Middle frontal gyrus (tissue), 1 donor: ENCODE measurements around the gene WFDC6.

Experiments
- DNase-seq: peaks from one replicate; pipeline ENCODE4 v3.0.0-alpha.2; 2015; ENCODE audit warnings: low spot score; ENCODE audit errors: extremely low spot score

Gene WFDC6

DNA sequence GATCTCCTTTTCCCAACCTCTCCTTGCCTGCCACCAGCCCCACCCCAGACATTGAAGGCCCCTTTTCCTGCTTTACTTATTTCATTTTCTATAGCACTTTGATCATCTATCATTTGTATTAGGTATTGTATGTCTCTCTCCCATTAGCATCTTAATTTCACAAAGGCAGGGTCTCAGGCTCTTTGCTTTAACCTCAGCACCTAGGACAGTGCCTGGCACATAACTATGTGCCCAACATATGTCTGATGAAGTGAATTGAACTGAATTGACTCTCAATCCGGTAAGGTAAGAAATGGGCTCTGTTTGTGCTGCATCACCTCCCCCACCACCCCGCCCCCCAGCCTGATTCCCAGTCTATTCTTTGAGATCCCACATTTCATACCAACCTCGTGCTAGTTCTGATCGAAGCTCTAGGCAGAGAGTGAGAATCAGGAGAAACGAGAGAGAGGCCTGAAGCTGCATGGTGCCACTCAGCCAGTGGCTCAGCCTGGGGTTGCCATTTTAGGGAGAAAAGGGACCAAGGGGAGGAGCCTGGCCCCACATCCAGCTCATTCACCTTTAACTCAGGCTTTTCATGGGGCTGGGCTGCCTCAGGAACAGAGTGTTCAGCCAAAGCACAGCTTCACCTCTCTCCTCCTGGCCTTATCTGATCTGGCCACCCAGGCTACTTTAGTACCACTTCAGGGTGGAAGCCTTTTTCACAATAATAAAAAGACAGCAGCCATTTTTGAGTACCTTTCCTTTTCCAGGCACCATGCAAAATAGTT is 24.0 kb downstream of the WFDC6 start, which contains the start of gene SPINT3:
Gene SPINT3, minus strand, starts transcription at position 476 of the 767 bp plus-strand sequence. Its CDS starts 14 bp downstream, at position 462.
- no peak for DNase-seq

GRCh38 chr20:45510242-45510862 is 28.9 kb downstream of the WFDC6 start:
- no peak for DNase-seq

DNA sequence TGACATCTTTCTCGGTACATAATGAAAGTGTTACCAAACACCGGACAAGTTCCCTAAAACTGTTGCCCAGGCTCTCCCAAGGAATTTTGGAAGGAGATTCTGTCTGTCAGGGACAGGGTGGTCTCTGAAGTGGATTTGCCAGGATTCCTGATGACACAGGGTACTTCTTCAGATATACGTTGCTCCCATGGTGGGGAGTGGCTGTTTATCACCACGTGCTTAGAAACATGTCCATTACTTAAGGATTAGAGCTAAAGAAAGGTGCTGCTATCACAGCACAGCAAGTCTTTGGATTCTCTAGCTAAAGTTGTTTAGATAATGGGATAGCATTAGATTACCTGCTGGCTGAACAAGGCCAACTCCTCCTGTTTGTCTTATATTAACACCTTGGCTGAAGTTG is 30.2 kb downstream of the WFDC6 start:
- no peak for DNase-seq

DNA sequence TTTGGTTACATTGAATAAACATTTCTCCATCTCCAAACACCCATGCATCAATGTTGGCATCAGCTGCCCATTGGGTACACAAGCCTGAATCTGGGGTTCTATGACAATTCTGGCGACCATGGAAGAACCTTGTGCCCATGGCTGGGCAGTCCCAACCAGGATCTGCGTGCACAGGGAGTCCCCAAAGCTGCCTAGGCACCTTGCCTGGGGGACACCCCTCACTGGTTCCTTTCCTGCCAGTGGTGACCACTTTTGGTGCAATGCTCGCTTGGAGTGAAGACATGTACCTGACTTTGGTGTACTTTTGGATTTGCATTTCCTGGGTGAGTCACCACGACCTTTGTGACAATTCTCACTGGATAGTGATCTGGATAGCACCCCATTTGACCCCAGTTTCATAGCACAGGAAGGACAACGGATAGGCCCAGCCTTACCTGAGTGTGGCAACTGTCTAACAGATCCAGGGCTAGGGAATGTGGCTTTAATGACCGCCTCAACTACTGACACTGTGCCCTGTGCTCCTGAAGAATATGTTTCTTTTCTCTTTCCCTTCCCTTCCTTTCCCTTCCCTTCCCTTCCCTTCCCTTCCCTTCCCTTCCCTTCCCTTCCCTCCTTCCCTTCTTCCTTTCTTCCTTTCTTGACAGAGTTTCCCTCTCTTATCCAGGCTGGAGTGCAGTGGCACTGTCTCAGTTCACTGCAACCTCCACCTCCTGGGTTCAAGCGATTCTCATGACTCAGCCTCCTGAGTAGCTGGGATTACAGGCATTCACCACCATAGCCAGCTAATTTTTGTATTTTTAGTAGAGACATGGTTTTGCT is 31.0 kb downstream of the WFDC6 start:
- no peak for DNase-seq

GRCh38 chr20:45507011-45507820 is 32.1 kb downstream of the WFDC6 start:
- DNase-seq = no peak

GRCh38 chr20:45506398-45506797 is 32.9 kb downstream of the WFDC6 start:
- DNase-seq = no peak

DNA sequence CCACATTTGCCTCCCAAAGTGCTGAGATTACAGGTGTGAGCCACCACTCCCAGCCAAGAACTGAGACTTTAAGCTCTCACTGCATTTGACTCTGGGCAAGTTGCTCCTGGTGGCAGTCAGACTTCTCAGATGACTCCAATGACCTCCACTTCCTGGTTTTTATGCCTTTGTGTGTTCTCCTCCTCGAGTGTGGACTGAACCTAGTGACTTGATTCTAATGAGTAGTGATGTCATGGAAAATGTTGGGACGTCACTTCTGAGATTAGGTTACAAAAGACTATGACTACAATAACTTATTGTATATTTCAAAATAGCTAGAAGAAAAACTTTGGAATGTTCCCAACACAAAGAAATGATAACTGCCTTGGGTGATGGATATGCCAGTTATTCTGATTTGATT is 35.9 kb downstream of the WFDC6 start:
- no peak for DNase-seq

GRCh38 chr20:45502561-45502960 is 36.7 kb downstream of the WFDC6 start:
- no peak for DNase-seq

DNA sequence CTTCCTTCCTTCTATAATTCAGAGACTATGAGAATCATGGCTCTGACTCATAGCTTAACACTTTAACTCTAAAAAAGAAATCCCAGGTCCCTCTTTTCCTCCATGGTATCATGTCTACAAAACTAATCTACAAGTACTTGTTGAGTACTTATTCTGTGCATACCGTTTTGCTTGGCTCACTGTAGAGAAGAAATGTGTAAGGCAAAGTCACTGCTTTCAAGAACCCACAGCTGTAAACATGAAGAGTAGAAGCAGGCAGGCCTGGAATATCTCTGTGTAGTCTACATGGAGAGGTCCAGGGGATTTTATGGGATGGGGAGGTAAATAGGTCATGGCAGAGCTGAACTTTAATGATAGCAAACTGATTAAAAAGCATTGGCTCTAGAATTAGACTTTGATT is 37.7 kb downstream of the WFDC6 start:
- no peak for DNase-seq

- no peak for DNase-seq
These were observed 39.3 kb downstream of the WFDC6 start for GRCh38 chr20:45500022-45500421.

- no peak for DNase-seq
These were observed 41.2 kb downstream of the WFDC6 start for GRCh38 chr20:45497971-45498494.

DNA sequence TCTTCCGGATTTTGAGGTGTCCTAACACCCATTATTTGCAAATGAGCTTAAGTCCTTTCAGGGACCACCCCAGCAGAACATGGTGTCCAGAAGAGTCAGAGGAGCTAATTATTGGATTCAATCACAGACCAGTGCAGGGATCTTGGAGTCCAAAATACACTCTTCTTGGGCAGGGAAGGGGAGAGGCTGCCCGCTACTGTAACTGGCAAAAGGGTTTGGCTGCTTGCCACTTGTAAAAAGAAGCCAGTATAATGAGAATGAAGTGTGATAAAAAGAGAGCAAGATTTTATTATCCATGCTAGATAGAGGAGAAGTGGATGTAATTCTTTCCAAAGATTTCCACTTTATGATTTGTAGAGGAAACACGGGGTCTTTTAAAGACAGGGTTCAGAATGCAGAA is 43.1 kb downstream of the WFDC6 start:
- DNase-seq = no peak

- no peak for DNase-seq
These were observed 43.8 kb downstream of the WFDC6 start for GRCh38 chr20:45495501-45495941.

GRCh38 chr20:45489083-45489531 is 50.2 kb downstream of the WFDC6 start:
- no peak for DNase-seq

DNA sequence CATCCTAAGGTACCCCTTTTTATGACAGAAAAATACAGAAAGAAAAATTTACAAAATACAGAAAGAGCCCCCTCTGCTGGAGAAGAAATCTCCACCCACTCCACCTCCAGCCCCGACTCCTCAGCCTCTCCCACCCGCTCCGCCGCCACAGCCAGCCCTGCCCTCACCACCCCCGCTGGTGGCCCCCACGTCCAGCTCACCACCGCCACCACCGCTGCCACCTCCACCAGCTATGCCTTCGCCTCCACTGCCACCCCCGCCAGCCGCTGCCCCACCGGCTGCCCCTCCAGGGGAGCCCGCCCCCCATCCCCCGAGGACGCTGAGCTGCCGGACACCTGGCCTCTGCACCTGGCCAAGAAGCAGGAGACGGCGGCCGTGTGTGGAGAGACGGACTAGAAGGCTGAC is 52.0 kb downstream of the WFDC6 start:
- DNase-seq = no peak

- no peak for DNase-seq
These were observed 53.9 kb downstream of the WFDC6 start for GRCh38 chr20:45485388-45485787.

GRCh38 chr20:45484676-45485075 is 54.6 kb downstream of the WFDC6 start:
- no peak for DNase-seq
